ELF-1 (cell line): ENCODE results near the gene HIGD1A.

ENCODE experiments used
- DNase-seq: peaks from one replicate; pipeline ENCODE4 v3.0.0-alpha.2; 2016; ENCODE audit warnings: low read depth, low spot score

The HIGD1A gene

GRCh38 chr3:42735615-42736014 is 68.7 kb downstream of the HIGD1A start:
- no peak for DNase-seq

GRCh38 chr3:42735019-42735418 is 69.3 kb downstream of the HIGD1A start:
- DNase-seq: no peak

GRCh38 chr3:42734263-42734860 is 69.9 kb downstream of the HIGD1A start:
- no peak for DNase-seq

GRCh38 chr3:42733501-42734262 is 70.6 kb downstream of the HIGD1A start:
- DNase-seq: no peak
